Measurements from ENCODE around the gene UTP20.

The UTP20 gene

DNA sequence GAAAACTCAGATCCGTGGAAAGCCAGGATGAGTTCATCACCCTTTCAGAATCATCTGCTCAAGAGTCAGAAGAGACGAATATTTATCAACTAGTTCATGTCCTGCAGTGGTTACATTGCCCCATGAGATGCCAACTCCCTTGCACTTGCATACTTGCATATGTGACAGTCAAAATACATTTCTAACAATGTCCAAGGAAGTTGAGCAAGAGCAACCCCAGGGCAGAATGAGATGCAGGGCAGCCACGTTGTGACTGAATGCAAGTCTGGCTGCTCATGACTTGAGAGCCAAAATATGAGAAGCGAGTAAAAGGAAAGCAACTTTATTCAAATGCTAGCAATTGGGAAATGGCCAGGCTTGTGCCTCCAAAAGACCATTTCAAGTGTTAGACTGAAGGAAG is 23.6 kb upstream of the UTP20 start:
- Histone ChIP-seq H3K4me2 (ENCODE audit: low read length) (no peak overlapping the region), H2AK5ac (ENCODE audit: low read length) (no peak overlapping the region), H3K9ac (ENCODE audit: low read length) (no peak overlapping the region), H3K18ac (ENCODE audit: low read length) (no peak overlapping the region), H2BK12ac (ENCODE audit: low read length) (no peak overlapping the region), H3K4ac (ENCODE audit: low read depth, low read length) (no peak overlapping the region), H3K79me1 (ENCODE audit: low read length) (no peaks in the 10 kb centered on the region), H3K9me3 (ENCODE audit: insufficient read depth, low read depth, low read length) (no peaks in the 10 kb centered on the region), H3K79me2 (ENCODE audit: control insufficient read depth, insufficient read depth, low read length, poor library complexity) (no peaks in the 10 kb centered on the region), H4K12ac (ENCODE audit: low read depth, low read length) (no peak overlapping the region), H2BK5ac (ENCODE audit: low read depth, low read length, poor library complexity) (no peak overlapping the region), H3K4me3 (ENCODE audit: low read depth, low read length) (no peak overlapping the region), H3K14ac (ENCODE audit: low read length) (no peak overlapping the region), H4K91ac (ENCODE audit: low read depth, low read length) (no peak overlapping the region), H3K36me3 (ENCODE audit: control insufficient read depth in 1 of 2, insufficient read depth in 2 of 2, low read length in 2 of 2) (no peaks in the 10 kb centered on the region), H3K27ac (ENCODE audit: low read depth, low read length) (no peak overlapping the region), H3K23ac (ENCODE audit: low read length) (no peak overlapping the region), H2BK120ac (ENCODE audit: insufficient read depth, low read length, poor library complexity) (no peak overlapping the region), H4K8ac (ENCODE audit: low read depth, low read length) (no peak overlapping the region), H2AFZ (ENCODE audit: insufficient read depth, low read length, poor library complexity) (no peak overlapping the region), H3K4me1 (ENCODE audit: control insufficient read depth in 1 of 2, insufficient read depth in 2 of 2, low read length in 2 of 2) (no peaks in the 10 kb centered on the region), H3K27me3 (ENCODE audit: insufficient read depth, low read length) (no peaks in the 10 kb centered on the region)
- no CpG with 5 or more reads among the region's 4 CpGs for WGBS (ENCODE audit: extremely low coverage, insufficient coverage, insufficient read length)
- DNase-seq = peak; percentile 67 to 75

DNA sequence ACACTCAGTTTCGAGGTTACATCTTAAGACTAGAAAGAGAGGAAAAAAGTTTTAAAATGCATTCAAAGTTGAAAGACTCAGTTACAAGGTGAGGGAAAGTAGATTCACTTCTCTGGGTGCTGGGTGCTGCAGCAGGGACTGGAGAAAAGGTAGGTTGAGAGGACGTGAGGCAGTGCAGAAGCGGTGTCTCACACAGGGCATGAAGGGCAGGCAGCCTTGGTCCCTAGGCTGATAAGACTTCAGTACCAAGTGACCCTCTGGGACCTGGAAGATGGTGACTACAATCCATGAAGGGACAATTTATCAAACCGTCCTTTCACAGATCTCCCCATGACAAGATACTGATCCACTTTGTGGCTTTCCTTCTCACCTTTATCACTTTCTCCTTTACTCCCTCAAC is 22.5 kb upstream of the UTP20 start:
- Histone ChIP-seq H3K27ac (ENCODE audit: low read depth, low read length) (no peak overlapping the region), H3K9me3 (ENCODE audit: insufficient read depth, low read depth, low read length) (no peaks in the 10 kb centered on the region), H3K27me3 (ENCODE audit: insufficient read depth, low read length) (no peaks in the 10 kb centered on the region), H3K4me2 (ENCODE audit: low read length) (no peak overlapping the region), H3K79me1 (ENCODE audit: low read length) (no peaks in the 10 kb centered on the region), H3K23ac (ENCODE audit: low read length) (no peak overlapping the region), H2BK12ac (ENCODE audit: low read length) (no peak overlapping the region), H3K18ac (ENCODE audit: low read length) (no peak overlapping the region), H4K91ac (ENCODE audit: low read depth, low read length) (no peak overlapping the region), H3K36me3 (ENCODE audit: control insufficient read depth in 1 of 2, insufficient read depth in 2 of 2, low read length in 2 of 2) (no peaks in the 10 kb centered on the region), H2AFZ (ENCODE audit: insufficient read depth, low read length, poor library complexity) (no peak overlapping the region), H2BK120ac (ENCODE audit: insufficient read depth, low read length, poor library complexity) (no peak overlapping the region), H4K8ac (ENCODE audit: low read depth, low read length) (no peak overlapping the region), H4K12ac (ENCODE audit: low read depth, low read length) (no peak overlapping the region), H3K4me1 (ENCODE audit: control insufficient read depth in 1 of 2, insufficient read depth in 2 of 2, low read length in 2 of 2) (no peaks in the 10 kb centered on the region), H2BK5ac (ENCODE audit: low read depth, low read length, poor library complexity) (no peak overlapping the region), H3K4ac (ENCODE audit: low read depth, low read length) (no peak overlapping the region), H2AK5ac (ENCODE audit: low read length) (no peak overlapping the region), H3K4me3 (ENCODE audit: low read depth, low read length) (no peak overlapping the region), H3K79me2 (ENCODE audit: control insufficient read depth, insufficient read depth, low read length, poor library complexity) (no peaks in the 10 kb centered on the region), H3K9ac (ENCODE audit: low read length) (no peak overlapping the region), H3K14ac (ENCODE audit: low read length) (no peak overlapping the region)
- no peak for DNase-seq
- WGBS (ENCODE audit: extremely low coverage, insufficient coverage, insufficient read length) = no CpG with 5 or more reads among the region's 4 CpGs

DNA sequence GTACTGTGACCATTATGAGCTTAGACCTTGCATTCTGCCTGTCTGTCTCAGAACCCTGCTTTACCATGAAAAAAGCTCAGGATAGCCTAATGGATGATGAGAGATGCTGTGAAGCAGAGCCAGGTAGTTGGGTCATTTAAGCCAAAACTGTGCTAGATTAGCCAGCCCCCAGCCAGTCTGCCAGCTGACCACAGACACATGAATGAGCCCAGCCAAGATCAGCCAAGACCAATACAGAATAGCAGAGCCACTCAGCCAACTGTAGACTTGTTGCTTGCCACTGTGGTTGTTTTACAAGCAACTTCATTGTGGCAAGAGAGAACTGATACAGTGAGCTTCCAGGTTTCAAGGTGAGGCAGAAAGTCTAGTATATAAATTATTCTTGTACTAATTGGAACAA is 12.8 kb upstream of the UTP20 start:
- no peak overlapping the region for H3K4me2 ChIP-seq (ENCODE audit: low read length)
- H3K23ac ChIP-seq (ENCODE audit: low read length) = no peak overlapping the region
- H3K4me3 ChIP-seq (ENCODE audit: low read depth, low read length) = no peak overlapping the region
- H3K4ac ChIP-seq (ENCODE audit: low read depth, low read length) = no peak overlapping the region
- no peak overlapping the region for H2BK5ac ChIP-seq (ENCODE audit: low read depth, low read length, poor library complexity)
- no peaks in the 10 kb centered on the region for H3K27me3 ChIP-seq (ENCODE audit: insufficient read depth, low read length)
- H3K14ac ChIP-seq (ENCODE audit: low read length) = no peak overlapping the region
- H4K12ac ChIP-seq (ENCODE audit: low read depth, low read length) = no peak overlapping the region
- no peak overlapping the region for H4K91ac ChIP-seq (ENCODE audit: low read depth, low read length)
- no peaks in the 10 kb centered on the region for H3K79me1 ChIP-seq (ENCODE audit: low read length)
- H4K8ac ChIP-seq (ENCODE audit: low read depth, low read length) = no peak overlapping the region
- DNase-seq = no peak
- no peak overlapping the region for H3K27ac ChIP-seq (ENCODE audit: low read depth, low read length)
- no peak overlapping the region for H2BK120ac ChIP-seq (ENCODE audit: insufficient read depth, low read length, poor library complexity)
- no peak overlapping the region for H2AFZ ChIP-seq (ENCODE audit: insufficient read depth, low read length, poor library complexity)
- no peak overlapping the region for H2BK12ac ChIP-seq (ENCODE audit: low read length)
- H3K9ac ChIP-seq (ENCODE audit: low read length) = no peak overlapping the region
- no peak overlapping the region for H2AK5ac ChIP-seq (ENCODE audit: low read length)
- no peaks in the 10 kb centered on the region for H3K79me2 ChIP-seq (ENCODE audit: control insufficient read depth, insufficient read depth, low read length, poor library complexity)
- H3K9me3 ChIP-seq (ENCODE audit: insufficient read depth, low read depth, low read length) = peaks cover 2% of the 10 kb centered on the region
- no peaks in the 10 kb centered on the region for H3K36me3 ChIP-seq (ENCODE audit: control insufficient read depth in 1 of 2, insufficient read depth in 2 of 2, low read length in 2 of 2)
- H3K18ac ChIP-seq (ENCODE audit: low read length) = no peak overlapping the region
- no peaks in the 10 kb centered on the region for H3K4me1 ChIP-seq (ENCODE audit: control insufficient read depth in 1 of 2, insufficient read depth in 2 of 2, low read length in 2 of 2)

DNA sequence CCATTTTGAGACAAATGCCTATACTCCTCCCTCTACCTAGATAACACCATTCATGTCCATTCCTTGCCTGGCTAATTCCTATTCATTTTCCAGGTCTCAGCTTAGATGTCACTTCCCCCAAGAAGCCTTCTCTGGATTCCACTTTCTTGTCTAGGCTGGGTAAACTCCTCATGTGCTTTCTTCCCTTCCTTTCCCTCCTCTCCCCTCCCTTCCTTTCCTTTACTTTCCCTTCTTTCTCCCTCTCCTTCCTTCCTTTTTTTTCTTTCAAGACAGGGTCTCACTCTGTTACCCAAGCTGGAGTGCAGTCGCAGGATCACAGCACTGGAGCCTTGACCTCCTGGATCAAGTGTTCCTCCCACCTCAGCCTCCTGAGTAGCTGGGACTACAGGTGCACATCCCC is 3.5 kb upstream of the UTP20 start:
- no peak overlapping the region for H3K4me2 ChIP-seq (ENCODE audit: low read length)
- no peak overlapping the region for H2BK5ac ChIP-seq (ENCODE audit: low read depth, low read length, poor library complexity)
- no peak overlapping the region for H3K18ac ChIP-seq (ENCODE audit: low read length)
- H2AK5ac ChIP-seq (ENCODE audit: low read length) = no peak overlapping the region
- H3K4ac ChIP-seq (ENCODE audit: low read depth, low read length) = no peak overlapping the region
- H3K27me3 ChIP-seq (ENCODE audit: insufficient read depth, low read length) = no peaks in the 10 kb centered on the region
- no peak overlapping the region for H3K27ac ChIP-seq (ENCODE audit: low read depth, low read length)
- H3K14ac ChIP-seq (ENCODE audit: low read length) = no peak overlapping the region
- H3K9me3 ChIP-seq (ENCODE audit: insufficient read depth, low read depth, low read length) = no peaks in the 10 kb centered on the region
- H3K79me2 ChIP-seq (ENCODE audit: control insufficient read depth, insufficient read depth, low read length, poor library complexity) = peaks cover 5% of the 10 kb centered on the region
- H2AFZ ChIP-seq (ENCODE audit: insufficient read depth, low read length, poor library complexity) = no peak overlapping the region
- H4K12ac ChIP-seq (ENCODE audit: low read depth, low read length) = no peak overlapping the region
- H2BK12ac ChIP-seq (ENCODE audit: low read length) = no peak overlapping the region
- H3K4me1 ChIP-seq (ENCODE audit: control insufficient read depth in 1 of 2, insufficient read depth in 2 of 2, low read length in 2 of 2) = no peaks in the 10 kb centered on the region
- H3K23ac ChIP-seq (ENCODE audit: low read length) = no peak overlapping the region
- peaks cover 3% of the 10 kb centered on the region for H3K79me1 ChIP-seq (ENCODE audit: low read length)
- no peak for DNase-seq
- H3K36me3 ChIP-seq (ENCODE audit: control insufficient read depth in 1 of 2, insufficient read depth in 2 of 2, low read length in 2 of 2) = no peaks in the 10 kb centered on the region
- no CpG with 5 or more reads among the region's 1 CpG for WGBS (ENCODE audit: extremely low coverage, insufficient coverage, insufficient read length)
- no peak overlapping the region for H3K4me3 ChIP-seq (ENCODE audit: low read depth, low read length)
- no peak overlapping the region for H3K9ac ChIP-seq (ENCODE audit: low read length)
- H4K91ac ChIP-seq (ENCODE audit: low read depth, low read length) = no peak overlapping the region
- no peak overlapping the region for H2BK120ac ChIP-seq (ENCODE audit: insufficient read depth, low read length, poor library complexity)
- no peak overlapping the region for H4K8ac ChIP-seq (ENCODE audit: low read depth, low read length)

Measured in trophoblast cell (in vitro differentiated cells and primary cell).